Lower lobe of right lung (tissue), 2 donors: ENCODE measurements around the gene GSPT1. TPM values are rescaled to one million over a fixed set of nuclear protein-coding genes. Genes with fewer than 3 reads are reported as not detected.

ENCODE experiments used
- ATAC-seq, 2 donors: fragments of 200-7000 bp; cut with Tn5 transposase; one replicate each; pipeline ENCODE4 v1.9.1; 2020 to 2022; ENCODE audit warnings: mild to moderate bottlenecking in 2 of 2, moderate library complexity in 2 of 2
- DNase-seq: peaks from one replicate; pipeline ENCODE4 v3.0.0-alpha.2; 2020
- H3K27ac ChIP-seq: fragments of 200-600 bp; one replicate; pipeline ENCODE4 v1.8.0; 2022
- H3K27me3 ChIP-seq: fragments of 200-600 bp; one replicate; pipeline ENCODE4 v1.8.0; 2022; ENCODE audit warnings: low read depth
- H3K36me3 ChIP-seq: fragments of 200-600 bp; one replicate; pipeline ENCODE4 v1.8.0; 2022; ENCODE audit warnings: mild to moderate bottlenecking
- H3K4me1 ChIP-seq: fragments of 200-600 bp; one replicate; pipeline ENCODE4 v1.8.0; 2022
- H3K4me3 ChIP-seq: fragments of 200-600 bp; one replicate; pipeline ENCODE4 v1.8.0; 2022; ENCODE audit warnings: mild to moderate bottlenecking
- H3K9me3 ChIP-seq: fragments of 200-600 bp; one replicate; pipeline ENCODE4 v1.8.0; 2022
- intact Hi-C: fragments of 100-400 bp; cut with DNase I; formaldehyde crosslinking; loops from one replicate; pipeline ENCODE4 v1.11.0; 2022
- total RNA-seq: library from RNA; stranded (reverse); fragmentation: NEBNext Ultra II Directional; extraction: Animal tissue kit (Norgen Biotek cat#: 25700); gene quantifications from one replicate; pipeline ENCODE4 v1.2.1, GENCODE V29; 2021
- TF ChIP-seq, protein P1 (sequence below): fragments of 200-600 bp; IDR thresholded peaks from one replicate; pipeline ENCODE4 v1.8.0; 2022; ENCODE audit warnings: antibody characterized with exemption, mild to moderate bottlenecking
- donor health status: DM: no; HTN: yes; CAD: no; lungs with severe emphysema.

Gene GSPT1
- total RNA-seq, 1 donor from 2014 or later, result 107 TPM

GRCh38 chr16:11914210-11915113 is 1.3 kb downstream of the GSPT1 start:
- intact Hi-C loops, result no loop called here
- peak overlapping the region; percentile 81 for H3K4me3 ChIP-seq
- TF ChIP-seq, protein P1, sequence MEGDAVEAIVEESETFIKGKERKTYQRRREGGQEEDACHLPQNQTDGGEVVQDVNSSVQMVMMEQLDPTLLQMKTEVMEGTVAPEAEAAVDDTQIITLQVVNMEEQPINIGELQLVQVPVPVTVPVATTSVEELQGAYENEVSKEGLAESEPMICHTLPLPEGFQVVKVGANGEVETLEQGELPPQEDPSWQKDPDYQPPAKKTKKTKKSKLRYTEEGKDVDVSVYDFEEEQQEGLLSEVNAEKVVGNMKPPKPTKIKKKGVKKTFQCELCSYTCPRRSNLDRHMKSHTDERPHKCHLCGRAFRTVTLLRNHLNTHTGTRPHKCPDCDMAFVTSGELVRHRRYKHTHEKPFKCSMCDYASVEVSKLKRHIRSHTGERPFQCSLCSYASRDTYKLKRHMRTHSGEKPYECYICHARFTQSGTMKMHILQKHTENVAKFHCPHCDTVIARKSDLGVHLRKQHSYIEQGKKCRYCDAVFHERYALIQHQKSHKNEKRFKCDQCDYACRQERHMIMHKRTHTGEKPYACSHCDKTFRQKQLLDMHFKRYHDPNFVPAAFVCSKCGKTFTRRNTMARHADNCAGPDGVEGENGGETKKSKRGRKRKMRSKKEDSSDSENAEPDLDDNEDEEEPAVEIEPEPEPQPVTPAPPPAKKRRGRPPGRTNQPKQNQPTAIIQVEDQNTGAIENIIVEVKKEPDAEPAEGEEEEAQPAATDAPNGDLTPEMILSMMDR, result no peak
- H3K36me3 ChIP-seq, result no peaks in the 10 kb centered on the region
- no peaks in the 10 kb centered on the region for H3K9me3 ChIP-seq
- peak overlapping the region; percentile 94 for H3K27ac ChIP-seq
- H3K27me3 ChIP-seq, result no peaks in the 10 kb centered on the region
- peaks cover 53% of the 10 kb centered on the region for H3K4me1 ChIP-seq
- DNase-seq (no peak), ATAC-seq (no peak)

GRCh38 chr16:11913425-11914079 is 2.2 kb downstream of the GSPT1 start:
- Histone ChIP-seq H3K4me3 (peak overlapping the region; percentile 81), H3K9me3 (no peaks in the 10 kb centered on the region), H3K27ac (peak overlapping the region; percentile 94), H3K27me3 (no peaks in the 10 kb centered on the region), H3K4me1 (peaks cover 54% of the 10 kb centered on the region), H3K36me3 (no peaks in the 10 kb centered on the region)
- TF ChIP-seq, protein P1, result no peak
- no peak for DNase-seq
- no peak for ATAC-seq
- intact Hi-C loops, result no loop called here

GRCh38 chr16:11909653-11910545 is 5.9 kb downstream of the GSPT1 start:
- Histone ChIP-seq H3K27ac (no peak overlapping the region), H3K9me3 (no peaks in the 10 kb centered on the region), H3K4me3 (no peak overlapping the region), H3K27me3 (no peaks in the 10 kb centered on the region), H3K4me1 (peaks cover 47% of the 10 kb centered on the region), H3K36me3 (peaks cover 16% of the 10 kb centered on the region)
- ATAC-seq, result no peak
- no peak for DNase-seq
- intact Hi-C loops, result no loop called here
- TF ChIP-seq, protein P1, result no peak

- Histone ChIP-seq H3K27me3 (no peaks in the 10 kb centered on the region), H3K36me3 (peaks cover 16% of the 10 kb centered on the region), H3K27ac (no peak overlapping the region), H3K9me3 (no peaks in the 10 kb centered on the region), H3K4me3 (no peak overlapping the region), H3K4me1 (peaks cover 30% of the 10 kb centered on the region)
- DNase-seq (no peak), ATAC-seq (no peak)
- TF ChIP-seq, protein P1, result no peak
- intact Hi-C loops, result no loop called here
Measured at GRCh38 chr16:11907160-11907970, 8.4 kb downstream of the GSPT1 start.
